HEK293 (cell line): ENCODE measurements around the gene ACAA1.

Experiments used
- CTCF ChIA-PET: fragments of 350-600 bp; formaldehyde crosslinking; extraction: SDS; loops from one replicate; lab custom pipeline; 2021; ENCODE audit warnings: antibody characterized with exemption; lab: Yijun Ruan, JAX
- POLR2A ChIA-PET: fragments of 300-600 bp; formaldehyde crosslinking; extraction: SDS; loops from one replicate; lab custom pipeline; 2020; ENCODE audit warnings: antibody characterized with exemption, inconsistent platforms; lab: Yijun Ruan, JAX
- H3K27ac ChIP-seq: fragments of 200-500 bp; sonication (Bioruptor generic); 2 replicates; pipeline ENCODE4 v1.5.1; 2014; ENCODE audit warnings: low read depth, low read length, control low read depth, inconsistent platforms; ENCODE audit errors: extremely low read depth
- H3K36me3 ChIP-seq, 2 experiments: fragments of 200-500 bp in 1 of 2; sonication (Bioruptor generic) in 1 of 2; 1 replicate in 1 of 2; 2 replicates in 1 of 2; pipeline ENCODE4 v1.5.1; 2014 to 2017; ENCODE audit warnings: inconsistent platforms in 2 of 2, low read length in 2 of 2; ENCODE audit not compliant: control insufficient read depth in 2 of 2, insufficient read depth in 1 of 2
- H3K4me1 ChIP-seq: fragments of 200-500 bp; sonication (Bioruptor generic); 2 replicates; pipeline ENCODE4 v1.5.1; 2014; ENCODE audit warnings: mild to moderate bottlenecking, low read length, inconsistent platforms; ENCODE audit not compliant: control insufficient read depth, insufficient read depth
- H3K4me3 ChIP-seq: 2 replicates; pipeline ENCODE4 v1.5.1; 2011; ENCODE audit warnings: low read depth, mild to moderate bottlenecking, control low read depth, low read length, moderate library complexity
- H3K9me3 ChIP-seq: fragments of 200-500 bp; sonication (Bioruptor generic); 2 replicates; pipeline ENCODE4 v1.5.1; 2014; ENCODE audit warnings: low read depth, low read length, inconsistent platforms; ENCODE audit not compliant: control insufficient read depth, insufficient read depth
- CTCF ChIP-seq: fragments of 450-650 bp; formaldehyde crosslinking; IDR thresholded peaks from 2 replicates; pipeline ENCODE4 v1.5.1; 2016; ENCODE audit warnings: missing biosample characterization, missing genetic modification characterization
- FEZF1 ChIP-seq: fragments of 450-650 bp; formaldehyde crosslinking; IDR thresholded peaks from 2 replicates; pipeline ENCODE4 v1.5.1; 2016; ENCODE audit warnings: missing biosample characterization, missing genetic modification characterization
- GLIS1 ChIP-seq: fragments of 450-650 bp; formaldehyde crosslinking; IDR thresholded peaks from 2 replicates; pipeline ENCODE4 v1.5.1; 2016; ENCODE audit warnings: missing biosample characterization, missing genetic modification characterization
- PRDM10 ChIP-seq: fragments of 450-650 bp; formaldehyde crosslinking; IDR thresholded peaks from 2 replicates; pipeline ENCODE4 v1.5.1; 2016; ENCODE audit warnings: missing biosample characterization, missing genetic modification characterization
- SCRT1 ChIP-seq: fragments of 450-650 bp; formaldehyde crosslinking; IDR thresholded peaks from 2 replicates; pipeline ENCODE4 v1.5.1; 2016; ENCODE audit warnings: missing biosample characterization, missing genetic modification characterization, borderline replicate concordance
- SP3 ChIP-seq: fragments of 450-650 bp; formaldehyde crosslinking; IDR thresholded peaks from 2 replicates; pipeline ENCODE4 v1.5.1; 2016; ENCODE audit warnings: missing biosample characterization, missing genetic modification characterization
- ZBTB26 ChIP-seq: fragments of 450-650 bp; formaldehyde crosslinking; optimal IDR thresholded peaks from 2 replicates; pipeline ENCODE3; 2016; ENCODE audit warnings: missing biosample characterization, mild to moderate bottlenecking, missing genetic modification characterization
- ZBTB6 ChIP-seq: fragments of 450-650 bp; formaldehyde crosslinking; IDR thresholded peaks from 2 replicates; pipeline ENCODE4 v1.5.1; 2017; ENCODE audit warnings: missing biosample characterization, missing genetic modification characterization
- ZFP37 ChIP-seq: fragments of 450-650 bp; formaldehyde crosslinking; IDR thresholded peaks from 2 replicates; pipeline ENCODE4 v1.5.1; 2016; ENCODE audit warnings: missing biosample characterization, missing genetic modification characterization
- ZNF133 ChIP-seq: fragments of 450-650 bp; formaldehyde crosslinking; IDR thresholded peaks from 2 replicates; pipeline ENCODE4 v1.5.1; 2016; ENCODE audit warnings: missing biosample characterization, missing genetic modification characterization
- ZNF174 ChIP-seq: fragments of 450-650 bp; formaldehyde crosslinking; IDR thresholded peaks from 2 replicates; pipeline ENCODE4 v1.5.0; 2017; ENCODE audit warnings: missing biosample characterization, mild to moderate bottlenecking, missing genetic modification characterization
- ZNF221 ChIP-seq: fragments of 450-650 bp; formaldehyde crosslinking; IDR thresholded peaks from 2 replicates; pipeline ENCODE4 v1.5.1; 2017; ENCODE audit warnings: missing biosample characterization, missing genetic modification characterization, borderline replicate concordance
- ZNF223 ChIP-seq: fragments of 450-650 bp; formaldehyde crosslinking; IDR thresholded peaks from 2 replicates; pipeline ENCODE4 v1.5.1; 2016; ENCODE audit warnings: missing biosample characterization, missing genetic modification characterization
- ZNF274 ChIP-seq, 2 experiments: fragments of 200-500 bp in 1 of 2; fragments of 450-650 bp in 1 of 2; sonication (Bioruptor generic) in 1 of 2; formaldehyde crosslinking in 1 of 2; IDR thresholded peaks; 2 replicates each; pipeline versions ENCODE4 v1.5.1 to v1.6.1; 2014 to 2016; ENCODE audit warnings: borderline replicate concordance in 1 of 2, inconsistent platforms in 1 of 2, low read length in 1 of 2, missing biosample characterization in 1 of 2, missing genetic modification characterization in 1 of 2
- ZNF37A ChIP-seq: fragments of 450-650 bp; IDR thresholded peaks from 2 replicates; pipeline ENCODE4 v1.5.1; 2018; ENCODE audit warnings: missing biosample characterization, missing genetic modification characterization
- ZNF394 ChIP-seq: fragments of 450-650 bp; formaldehyde crosslinking; IDR thresholded peaks from 2 replicates; pipeline ENCODE4 v1.5.1; 2016; ENCODE audit warnings: missing biosample characterization, missing genetic modification characterization, mild to moderate bottlenecking, moderate library complexity, borderline replicate concordance
- ZNF571 ChIP-seq: fragments of 450-650 bp; formaldehyde crosslinking; IDR thresholded peaks from 2 replicates; pipeline ENCODE4 v1.5.0; 2017; ENCODE audit warnings: missing biosample characterization, missing genetic modification characterization
- ZNF580 ChIP-seq: fragments of 450-650 bp; formaldehyde crosslinking; IDR thresholded peaks from 2 replicates; pipeline ENCODE4 v1.5.1; 2016; ENCODE audit warnings: missing biosample characterization, missing genetic modification characterization
- ZNF654 ChIP-seq: fragments of 450-650 bp; formaldehyde crosslinking; IDR thresholded peaks from 2 replicates; pipeline ENCODE4 v1.5.1; 2016; ENCODE audit warnings: low read depth, missing biosample characterization, missing genetic modification characterization
- ZNF707 ChIP-seq: fragments of 450-650 bp; formaldehyde crosslinking; IDR thresholded peaks from 2 replicates; pipeline ENCODE4 v1.5.1; 2016; ENCODE audit warnings: missing biosample characterization, missing genetic modification characterization
- ZSCAN4 ChIP-seq: fragments of 450-650 bp; formaldehyde crosslinking; IDR thresholded peaks from 2 replicates; pipeline ENCODE4 v1.5.1; 2017; ENCODE audit warnings: missing biosample characterization, missing genetic modification characterization

Gene ACAA1

GRCh38 chr3:38119248-38119544, 17.7 kb downstream of the ACAA1 start (continued):
- no peak for TF ChIP-seq PRDM10

- H3K27ac ChIP-seq: no peak overlapping the region
- no peak overlapping the region for H3K4me3 ChIP-seq
- ChIA-PET CTCF (interaction anchor here (1.1 to 2.5 kb wide), 5 partner anchors 11 to 228 kb away, joined by 3 to 11 read pairs (median 4); partner anchors contain the start of gene XYLB), POLR2A (interaction anchor here (0.5 to 2.9 kb wide), 2 partner anchors 18 to 35 kb away, joined by 3 to 11 read pairs; partner anchors contain the start of gene ACAA1)
- H3K9me3 ChIP-seq: no peaks in the 10 kb centered on the region
- no peak for TF ChIP-seq ZNF221
- no peak for TF ChIP-seq ZNF707 (tag by site-specific recombination)
- TF ChIP-seq SCRT1 (tag by site-specific recombination): no peak
- no peak for TF ChIP-seq ZNF580 (tag by site-specific recombination)
- TF ChIP-seq ZSCAN4 (tag by site-specific recombination): no peak
- no peak for TF ChIP-seq ZNF133 (tag by site-specific recombination)
- no peak for TF ChIP-seq ZNF571 (tag by site-specific recombination)
- no peak for TF ChIP-seq SP3 (tag by site-specific recombination)
- TF ChIP-seq ZNF223 (tag by site-specific recombination): no peak
- H3K36me3 ChIP-seq: peaks cover 0 to 39% of the 10 kb centered on the region in 2 experiments; a peak in 2 of 3 replicates
- H3K4me1 ChIP-seq: no peaks in the 10 kb centered on the region
Measured at GRCh38 chr3:38118421-38119247, 18.3 kb downstream of the ACAA1 start.

- no peak for TF ChIP-seq ZNF37A (tag by site-specific recombination)
- no peak for TF ChIP-seq FEZF1 (tag by site-specific recombination)
- no peak for TF ChIP-seq ZBTB26
- no peak for TF ChIP-seq ZNF174 (tag by site-specific recombination)
- no peak for TF ChIP-seq ZBTB6 (tag by site-specific recombination)
- no peak for TF ChIP-seq GLIS1
- TF ChIP-seq CTCF: peak; percentile 69
- TF ChIP-seq ZNF274 (IDR thresholded peaks at IDR 0.05; ENCODE audit: low read length): no peak
- no peak for TF ChIP-seq ZNF274 (tag by site-specific recombination; IDR thresholded peaks at IDR 0.05; ENCODE audit: borderline replicate concordance)
- peak; percentile 60 for TF ChIP-seq ZNF654 (tag by site-specific recombination)
- no peak for TF ChIP-seq ZFP37 (tag by site-specific recombination)
- TF ChIP-seq ZNF223 (tag by site-specific recombination): no peak
- TF ChIP-seq ZNF394: no peak
- CTCF ChIA-PET: interaction anchor here (1.1 to 2.5 kb wide), 5 partner anchors 10 to 229 kb away, joined by 3 to 11 read pairs (median 4); partner anchors contain the start of gene XYLB
- no peaks in the 10 kb centered on the region for H3K9me3 ChIP-seq
- no peaks in the 10 kb centered on the region for H3K4me1 ChIP-seq
- H3K4me3 ChIP-seq: no peak overlapping the region
- POLR2A ChIA-PET: interaction anchor here (0.5 to 2.9 kb wide), 3 partner anchors 10 to 102 kb away, joined by 3 to 11 read pairs (median 3); partner anchors contain the start of gene ACAA1
- peaks cover 0 to 34% of the 10 kb centered on the region in 2 experiments; a peak in 1 of 3 replicates for H3K36me3 ChIP-seq
- H3K27ac ChIP-seq: no peak overlapping the region
Measured at GRCh38 chr3:38117748-38118420, 19.0 kb downstream of the ACAA1 start.
